ENCODE results near the gene RPA3.

DNA sequence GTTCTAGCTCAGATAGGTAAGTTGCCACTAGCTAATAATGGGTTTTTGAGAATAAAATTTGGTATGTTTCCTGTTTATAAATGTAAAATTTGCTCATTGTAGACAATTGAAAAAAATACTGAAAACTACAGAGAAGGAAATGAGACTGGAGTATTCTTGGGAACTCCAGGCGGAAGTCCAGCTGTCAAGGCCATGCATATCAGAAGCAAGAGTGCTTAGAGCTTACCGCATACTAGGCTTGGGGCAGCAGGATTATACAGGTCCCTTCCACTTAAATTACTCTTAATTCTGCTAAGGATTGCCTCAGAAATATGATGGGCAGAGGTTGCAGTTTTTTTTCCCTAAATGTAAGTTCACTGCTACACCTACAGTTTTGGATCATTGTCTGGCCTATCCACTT is 51.2 kb downstream of the RPA3 start:
- no peak for TF ChIP-seq MYC (CRISPR knock-in tag; IDR thresholded peaks at IDR 0.05; ENCODE audit: borderline replicate concordance)
- TF ChIP-seq, protein P1, sequence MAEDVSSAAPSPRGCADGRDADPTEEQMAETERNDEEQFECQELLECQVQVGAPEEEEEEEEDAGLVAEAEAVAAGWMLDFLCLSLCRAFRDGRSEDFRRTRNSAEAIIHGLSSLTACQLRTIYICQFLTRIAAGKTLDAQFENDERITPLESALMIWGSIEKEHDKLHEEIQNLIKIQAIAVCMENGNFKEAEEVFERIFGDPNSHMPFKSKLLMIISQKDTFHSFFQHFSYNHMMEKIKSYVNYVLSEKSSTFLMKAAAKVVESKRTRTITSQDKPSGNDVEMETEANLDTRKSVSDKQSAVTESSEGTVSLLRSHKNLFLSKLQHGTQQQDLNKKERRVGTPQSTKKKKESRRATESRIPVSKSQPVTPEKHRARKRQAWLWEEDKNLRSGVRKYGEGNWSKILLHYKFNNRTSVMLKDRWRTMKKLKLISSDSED (CRISPR knock-in tag; IDR thresholded peaks at IDR 0.05), result no peak
- TF ChIP-seq EZH2 (conservative IDR thresholded peaks at IDR 0.05; ENCODE audit: low read depth, low read length), result no peak
- TF ChIP-seq, protein P2, sequence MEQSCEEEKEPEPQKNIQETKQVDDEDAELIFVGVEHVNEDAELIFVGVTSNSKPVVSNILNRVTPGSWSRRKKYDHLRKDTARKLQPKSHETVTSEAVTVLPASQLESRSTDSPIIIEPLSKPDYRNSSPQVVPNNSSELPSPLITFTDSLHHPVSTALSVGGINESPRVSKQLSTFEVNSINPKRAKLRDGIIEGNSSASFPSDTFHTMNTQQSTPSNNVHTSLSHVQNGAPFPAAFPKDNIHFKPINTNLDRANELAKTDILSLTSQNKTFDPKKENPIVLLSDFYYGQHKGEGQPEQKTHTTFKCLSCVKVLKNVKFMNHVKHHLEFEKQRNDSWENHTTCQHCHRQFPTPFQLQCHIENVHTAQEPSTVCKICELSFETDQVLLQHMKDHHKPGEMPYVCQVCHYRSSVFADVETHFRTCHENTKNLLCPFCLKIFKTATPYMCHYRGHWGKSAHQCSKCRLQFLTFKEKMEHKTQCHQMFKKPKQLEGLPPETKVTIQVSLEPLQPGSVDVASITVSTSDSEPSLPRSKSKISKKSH (CRISPR knock-in tag; IDR thresholded peaks at IDR 0.05; ENCODE audit: borderline replicate concordance), result no peak
- TF ChIP-seq ARHGAP35 (CRISPR knock-in tag; IDR thresholded peaks at IDR 0.05; ENCODE audit: borderline replicate concordance), result no peak

Measured in HepG2 (cell line).